WI38 (cell line): ENCODE measurements around the gene ANKMY1.
"Not testable (repeated sequence)": the region's sequence is repeated elsewhere in the genome, so short reads cannot be mapped to it uniquely, and the experiment has no call there.

ENCODE experiments used
- H3K4me3 ChIP-seq: 2 replicates; pipeline ENCODE4 v1.5.1; 2011; ENCODE audit warnings: low read depth, mild to moderate bottlenecking, control low read depth, low read length
- CTCF ChIP-seq: IDR thresholded peaks from 2 replicates; pipeline ENCODE4 v1.5.1; 2012; ENCODE audit warnings: low read depth, mild to moderate bottlenecking, control low read depth, low read length

ANKMY1 gene

GRCh38 chr2:240497082-240497481 is 60.7 kb downstream of the ANKMY1 start:
- TF ChIP-seq CTCF: peak; percentile 31; the same call in 1 of the 2 replicates
- not testable (repeated sequence) for H3K4me3 ChIP-seq

- peak; percentile 25; the same call in 1 of the 2 replicates for TF ChIP-seq CTCF
- not testable (repeated sequence) for H3K4me3 ChIP-seq
Observed at GRCh38 chr2:240494942-240495341, 62.8 kb downstream of the ANKMY1 start.

- no peak for TF ChIP-seq CTCF
- H3K4me3 ChIP-seq: no peak overlapping the region
Observed at GRCh38 chr2:240494194-240494793, 63.5 kb downstream of the ANKMY1 start.

- no peak for TF ChIP-seq CTCF
Observed at GRCh38 chr2:240491483-240491882, 66.3 kb downstream of the ANKMY1 start.

GRCh38 chr2:240482141-240482540 is 75.6 kb downstream of the ANKMY1 start:
- H3K4me3 ChIP-seq: no peak overlapping the region
- no peak for TF ChIP-seq CTCF

More at GRCh38 chr2:240491483-240491882, 66.3 kb downstream of the ANKMY1 start:
- no peak overlapping the region for H3K4me3 ChIP-seq

GRCh38 chr2:240481720-240482119 is 76.1 kb downstream of the ANKMY1 start:
- TF ChIP-seq CTCF: no peak
- H3K4me3 ChIP-seq: no peak overlapping the region

- H3K4me3 ChIP-seq: no peak overlapping the region
- TF ChIP-seq CTCF: no peak
Observed at GRCh38 chr2:240480834-240481623, 76.8 kb downstream of the ANKMY1 start.
